ENCODE measurements around the gene RNLS. TPM values are rescaled to one million over a fixed set of nuclear protein-coding genes. Genes with fewer than 3 reads are reported as not detected.

RNLS gene
- total and polyA plus RNA-seq, 3 donors from 2014 or later, result 13.0 to 27.4 (median 27.1) TPM

GRCh38 chr10:88395677-88396076 is 187.4 kb downstream of the RNLS start:
- Histone ChIP-seq H3K9me3 (no peaks in the 10 kb centered on the region), H3K27ac (no peak overlapping the region), H3K4me3 (no peak overlapping the region), H3K27me3 (no peaks in the 10 kb centered on the region), H3K36me3 (ENCODE audit: low read depth, missing control alignments) (no peaks in the 10 kb centered on the region), H3K4me1 (no peaks in the 10 kb centered on the region)
- TF ChIP-seq POLR2A (IDR thresholded peaks at IDR 0.05) (no peak), CTCF (IDR thresholded peaks at IDR 0.05) (no peak)
- intact Hi-C loops (cut with DNase I; ENCODE audit: low total_unique reads), result no loop called here
- no peak for DNase-seq

GRCh38 chr10:88392222-88392621 is 190.9 kb downstream of the RNLS start:
- H3K4me1 ChIP-seq, result peaks cover 15% of the 10 kb centered on the region
- H3K36me3 ChIP-seq (ENCODE audit: low read depth, missing control alignments), result no peaks in the 10 kb centered on the region
- no peak overlapping the region for H3K4me3 ChIP-seq
- TF ChIP-seq POLR2A (IDR thresholded peaks at IDR 0.05) (no peak), CTCF (IDR thresholded peaks at IDR 0.05) (no peak)
- intact Hi-C loops (cut with DNase I; ENCODE audit: low total_unique reads), result no loop called here
- DNase-seq, result no peak
- no peaks in the 10 kb centered on the region for H3K27me3 ChIP-seq
- H3K9me3 ChIP-seq, result no peaks in the 10 kb centered on the region
- 85 to 89% methylated on average over 1 of the region's 1 CpG for WGBS, 2 donors
- H3K27ac ChIP-seq, result no peak overlapping the region

GRCh38 chr10:88390041-88390440 is 193.1 kb downstream of the RNLS start:
- intact Hi-C loops (cut with DNase I; ENCODE audit: low total_unique reads), result no loop called here
- H3K4me3 ChIP-seq, result no peak overlapping the region
- 50 to 68% methylated on average over 4 of the region's 4 CpGs for WGBS, 2 donors
- no peak for DNase-seq
- no peaks in the 10 kb centered on the region for H3K9me3 ChIP-seq
- H3K4me1 ChIP-seq, result peaks cover 31% of the 10 kb centered on the region
- H3K27ac ChIP-seq, result no peak overlapping the region
- no peaks in the 10 kb centered on the region for H3K36me3 ChIP-seq (ENCODE audit: low read depth, missing control alignments)
- H3K27me3 ChIP-seq, result no peaks in the 10 kb centered on the region
- TF ChIP-seq POLR2A (IDR thresholded peaks at IDR 0.05), result no peak
- no peak for TF ChIP-seq CTCF (IDR thresholded peaks at IDR 0.05)

DNA sequence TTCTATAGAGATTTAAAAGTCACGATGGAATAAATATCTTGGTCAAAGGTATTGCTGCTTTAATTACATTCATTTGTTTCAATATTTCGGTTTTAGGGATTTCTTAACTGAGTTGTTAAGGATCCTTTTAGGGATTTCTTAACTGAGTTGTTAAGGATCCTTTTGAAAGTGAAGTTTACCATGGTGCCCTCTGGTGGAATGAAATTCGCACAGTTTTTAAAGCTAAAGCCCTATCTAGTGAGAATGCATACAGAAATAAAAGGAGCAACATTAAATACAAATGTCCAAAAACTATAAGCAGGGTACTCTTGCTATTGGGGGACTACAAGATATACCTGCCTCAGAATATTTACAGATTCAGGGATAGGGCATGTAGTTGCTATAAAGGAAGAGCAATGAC is 193.7 kb downstream of the RNLS start:
- WGBS, 2 donors, result 23 to 34% methylated on average over 3 of the region's 3 CpGs

More for the DNA sequence above, 193.7 kb downstream of the RNLS start:
- H3K4me3 ChIP-seq, result no peak overlapping the region
- peak overlapping the region in 1 of 2 donors; percentile 73 for H3K27ac ChIP-seq
- no peaks in the 10 kb centered on the region for H3K36me3 ChIP-seq (ENCODE audit: low read depth, missing control alignments)
- intact Hi-C loops (cut with DNase I; ENCODE audit: low total_unique reads), result loop anchor here (10.0 kb wide), 1 partner anchor 525 kb away; the partner anchor contains the start of genes KLLN and PTEN
- H3K9me3 ChIP-seq, result no peaks in the 10 kb centered on the region
- H3K4me1 ChIP-seq, result peaks cover 31% of the 10 kb centered on the region
- TF ChIP-seq POLR2A (IDR thresholded peaks at IDR 0.05) (no peak), CTCF (IDR thresholded peaks at IDR 0.05) (peak; percentile 55 to 58 (median 57))
- peak; percentile 70 for DNase-seq
- H3K27me3 ChIP-seq, result no peaks in the 10 kb centered on the region

Measured in testis (tissue), 3 donors.